WTC11 (cell line): Measurements from ENCODE around the gene DYNLT1. TPM values are rescaled to one million over a fixed set of nuclear protein-coding genes. Genes with fewer than 3 reads are reported as not detected.

Experiments
- ATAC-seq: fragments of 200-7000 bp; cut with Tn5 transposase; 2 replicates; pipeline ENCODE4 v1.10.0; 2021; ENCODE audit warnings: mild to moderate bottlenecking, moderate library complexity
- CTCF ChIA-PET: fragments of 300-600 bp; sonication (Branson Sonifier 250); formaldehyde crosslinking; loops from one replicate; lab custom pipeline; 2021; ENCODE audit warnings: antibody characterized with exemption; lab: Charles Lee
- POLR2A ChIA-PET: fragments of 350-600 bp; sonication (Branson Sonifier 250); formaldehyde crosslinking; loops from one replicate; lab custom pipeline; 2021; ENCODE audit warnings: antibody characterized with exemption; lab: Charles Lee
- DNase-seq: peaks from one replicate; pipeline ENCODE4 v3.0.0; 2021; ENCODE audit warnings: low spot score
- H3K27ac Mint-ChIP-seq: 2 replicates; pipeline ENCODE4 v1.8.0; 2021; ENCODE audit warnings: mixed read lengths
- H3K27me3 Mint-ChIP-seq: 2 replicates; pipeline ENCODE4 v1.8.0; 2021; ENCODE audit warnings: low read depth, mild to moderate bottlenecking, moderate library complexity, mixed read lengths
- H3K36me3 Mint-ChIP-seq: 2 replicates; pipeline ENCODE4 v1.8.0; 2021; ENCODE audit warnings: mixed read lengths
- H3K4me1 Mint-ChIP-seq: 2 replicates; pipeline ENCODE4 v1.8.0; 2022; ENCODE audit warnings: mixed read lengths
- H3K4me3 Mint-ChIP-seq: 2 replicates; pipeline ENCODE4 v1.8.0; 2021; ENCODE audit warnings: mild to moderate bottlenecking, moderate library complexity, mixed read lengths
- H3K9me3 Mint-ChIP-seq: 2 replicates; pipeline ENCODE4 v1.8.0; 2021; ENCODE audit warnings: mixed read lengths
- ATF2 ChIP-seq: sonication (generic); formaldehyde crosslinking; IDR thresholded peaks from 2 replicates; pipeline ENCODE4 v1.8.1; 2022; ENCODE audit warnings: low read depth, missing genetic modification reagents, borderline replicate concordance
- CTCF ChIP-seq: fragments of 200-600 bp; IDR thresholded peaks from 2 replicates; pipeline ENCODE4 v1.8.0; 2022; ENCODE audit warnings: antibody characterized with exemption
- EMX1 ChIP-seq: fragments of 250-450 bp; sonication (Bioruptor Pico); IDR thresholded peaks from 2 replicates; pipeline ENCODE4 v1.8.0; 2021; ENCODE audit warnings: mild to moderate bottlenecking
- FOXP4 ChIP-seq: sonication (generic); formaldehyde crosslinking; IDR thresholded peaks from 2 replicates; pipeline ENCODE4 v1.8.0; 2022; ENCODE audit warnings: mild to moderate bottlenecking, missing genetic modification reagents
- GABPB1 ChIP-seq: sonication (generic); formaldehyde crosslinking; IDR thresholded peaks from 2 replicates; pipeline ENCODE4 v1.8.1; 2023; ENCODE audit warnings: mild to moderate bottlenecking, missing genetic modification reagents
- GTF2I ChIP-seq: fragments of 250-450 bp; sonication (Bioruptor Pico); conservative IDR thresholded peaks from 2 replicates; pipeline ENCODE4 v1.4.0; 2021; ENCODE audit warnings: mild to moderate bottlenecking
- HMGA2 ChIP-seq: fragments of 250-450 bp; sonication (Bioruptor Pico); IDR thresholded peaks from 2 replicates; pipeline ENCODE4 v1.4.0; 2021; ENCODE audit warnings: mild to moderate bottlenecking, moderate library complexity
- JAZF1 ChIP-seq: fragments of 250-450 bp; sonication (Bioruptor Pico); IDR thresholded peaks from 2 replicates; pipeline ENCODE4 v1.9.0; 2021; ENCODE audit warnings: moderate library complexity, mild to moderate bottlenecking, inconsistent platforms
- JUN ChIP-seq: sonication (generic); formaldehyde crosslinking; IDR thresholded peaks from 2 replicates; pipeline ENCODE4 v1.8.0; 2023; ENCODE audit warnings: mild to moderate bottlenecking, missing genetic modification reagents
- KAT7 ChIP-seq: sonication (generic); formaldehyde crosslinking; IDR thresholded peaks from 2 replicates; pipeline ENCODE4 v1.8.1; 2023; ENCODE audit warnings: missing genetic modification reagents, mild to moderate bottlenecking, borderline replicate concordance
- NFATC4 ChIP-seq: fragments of 250-450 bp; sonication (Bioruptor Pico); IDR thresholded peaks from 2 replicates; pipeline ENCODE4 v1.9.0; 2021; ENCODE audit warnings: mild to moderate bottlenecking
- NFYB ChIP-seq: sonication (generic); formaldehyde crosslinking; conservative IDR thresholded peaks from 2 replicates; pipeline ENCODE4 v1.8.0; 2022; ENCODE audit warnings: low read depth, missing genetic modification reagents
- NR2C2 ChIP-seq: sonication (generic); formaldehyde crosslinking; IDR thresholded peaks from 2 replicates; pipeline ENCODE4 v1.8.0; 2022; ENCODE audit warnings: mild to moderate bottlenecking, missing genetic modification reagents
- PRDM15 ChIP-seq: sonication (generic); formaldehyde crosslinking; IDR thresholded peaks from 2 replicates; pipeline ENCODE4 v1.8.0; 2022; ENCODE audit warnings: missing genetic modification reagents
- SP1 ChIP-seq: sonication (generic); formaldehyde crosslinking; conservative IDR thresholded peaks from 2 replicates; pipeline ENCODE4 v1.8.1; 2022; ENCODE audit warnings: missing genetic modification reagents
- USF1 ChIP-seq: sonication (generic); formaldehyde crosslinking; IDR thresholded peaks from 2 replicates; pipeline ENCODE4 v1.8.0; 2022; ENCODE audit warnings: mild to moderate bottlenecking, missing genetic modification reagents
- ZNF232 ChIP-seq: sonication (generic); formaldehyde crosslinking; IDR thresholded peaks from 2 replicates; pipeline ENCODE4 v1.8.0; 2022; ENCODE audit warnings: mild to moderate bottlenecking, missing genetic modification reagents
- total RNA-seq: library from RNA; stranded (reverse); gene quantifications from 3 replicates; pipeline ENCODE4 v1.2.3, GENCODE V29; 2021
- TF ChIP-seq, protein P1 (sequence below): fragments of 250-450 bp; sonication (Bioruptor Pico); IDR thresholded peaks from 2 replicates; pipeline ENCODE4 v2.1.2; 2022; ENCODE audit warnings: mild to moderate bottlenecking, moderate library complexity
- TF ChIP-seq, protein P2 (sequence below): fragments of 250-450 bp; sonication (Bioruptor Pico); IDR thresholded peaks from 2 replicates; pipeline ENCODE4 v1.8.0; 2021; ENCODE audit warnings: mild to moderate bottlenecking
- TF ChIP-seq, protein P3 (sequence below): sonication (generic); formaldehyde crosslinking; IDR thresholded peaks from 2 replicates; pipeline ENCODE4 v1.8.0; 2022; ENCODE audit warnings: mild to moderate bottlenecking, missing genetic modification reagents

The DYNLT1 gene
- total RNA-seq, 1 experiment from 2014 or later, result 79.0 TPM

DNA sequence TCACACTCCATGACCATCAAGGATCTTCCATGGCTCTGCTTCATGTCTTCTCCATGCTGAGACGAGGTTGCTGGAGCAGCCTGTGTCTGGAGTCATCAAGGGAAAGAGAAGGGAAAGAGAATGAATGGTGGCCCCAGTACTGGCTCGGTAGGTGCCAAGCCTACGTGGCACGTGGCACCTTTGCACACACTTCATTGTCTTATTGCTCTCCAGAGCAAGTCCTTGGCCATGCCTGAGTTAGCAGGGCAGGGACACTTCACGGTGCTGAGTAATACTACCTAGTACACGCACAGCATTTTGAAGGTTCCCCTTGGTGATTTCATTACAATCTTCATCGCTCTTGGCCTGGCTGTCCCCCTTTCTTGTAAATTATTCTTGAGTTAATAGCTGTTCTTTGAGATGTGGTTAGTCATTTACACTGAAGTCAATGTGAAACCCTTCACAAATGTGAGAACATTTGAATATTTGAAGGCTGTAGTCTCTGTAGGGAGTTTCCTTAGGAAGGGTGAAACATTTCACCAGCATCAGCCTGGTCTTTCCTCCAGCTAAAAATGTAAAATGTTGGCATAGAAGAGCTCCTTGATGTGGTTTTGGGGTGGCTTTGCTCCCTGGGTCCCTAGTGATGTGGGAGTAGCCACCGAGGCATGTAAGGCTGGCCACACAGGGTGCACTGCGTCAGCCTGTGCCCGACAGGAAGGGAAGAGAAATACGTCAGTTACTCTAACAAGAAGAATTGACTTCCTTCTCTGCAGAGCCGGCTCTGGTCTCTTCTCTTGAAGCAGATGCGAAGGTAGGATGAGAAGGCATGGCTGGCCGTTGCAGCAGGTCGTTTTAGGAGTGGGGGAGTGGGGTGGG is 5.0 kb upstream of the DYNLT1 start, which contains the start of gene SYTL3:
Gene SYTL3 (plus strand): TSS at position 766 of the 855 bp plus-strand sequence. CDS start 13,215 bp downstream, outside the sequence.
- CTCF ChIA-PET, result interaction anchor here (0.6 to 2.8 kb wide), 4 partner anchors 11 to 42 kb away, joined by 3 to 14 read pairs (median 4); no protein-coding TSS in a partner anchor
- H3K4me3 Mint-ChIP-seq, result no peak within 1 kb of the TSS
- no peak for DNase-seq
- TF ChIP-seq PRDM15 (CRISPR knock-in tag) (no peak), EMX1 (CRISPR knock-in tag) (no peak), ATF2 (CRISPR knock-in tag) (no peak), NFYB (CRISPR knock-in tag) (no peak), HMGA2 (CRISPR knock-in tag) (no peak), NR2C2 (CRISPR knock-in tag) (no peak), FOXP4 (CRISPR knock-in tag) (no peak), GABPB1 (CRISPR knock-in tag) (no peak)
- no peak for ATAC-seq
- POLR2A ChIA-PET, result no interaction called here
- H3K9me3 Mint-ChIP-seq, result no peaks in the 10 kb centered on the region
- H3K36me3 Mint-ChIP-seq, result no peaks in the 10 kb centered on the region
- no peak within 1 kb of the TSS for H3K27ac Mint-ChIP-seq
- peaks cover 15% of the 10 kb centered on the region for H3K27me3 Mint-ChIP-seq
- peaks cover 15% of the 10 kb centered on the region for H3K4me1 Mint-ChIP-seq

DNA sequence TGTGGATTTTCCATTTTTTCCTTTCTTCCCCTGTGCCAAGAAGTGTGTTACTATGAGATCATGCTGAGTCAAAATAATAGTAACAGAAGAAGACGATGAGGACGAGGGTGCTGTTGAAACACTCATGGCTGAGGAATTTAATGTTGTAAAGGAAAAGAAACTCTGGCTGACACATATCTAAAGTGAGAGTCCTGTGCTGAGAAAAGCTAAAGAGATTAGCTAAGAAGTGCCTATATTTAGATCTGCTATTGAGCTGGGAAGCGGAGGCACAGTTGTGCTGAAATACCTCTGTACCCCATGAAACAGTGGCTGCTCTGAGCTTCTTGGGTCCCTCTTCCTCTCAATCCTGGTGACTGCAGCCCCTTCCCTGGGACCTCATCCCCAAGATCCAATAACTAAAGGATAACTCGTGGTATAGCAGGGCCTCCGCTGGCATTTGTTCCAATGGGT is 4.2 kb upstream of the DYNLT1 start:
- H3K4me1 Mint-ChIP-seq, result peaks cover 14% of the 10 kb centered on the region; the same call in 1 of the 2 replicates
- H3K9me3 Mint-ChIP-seq, result no peaks in the 10 kb centered on the region
- ATAC-seq (no peak), DNase-seq (no peak)
- TF ChIP-seq, protein P1, sequence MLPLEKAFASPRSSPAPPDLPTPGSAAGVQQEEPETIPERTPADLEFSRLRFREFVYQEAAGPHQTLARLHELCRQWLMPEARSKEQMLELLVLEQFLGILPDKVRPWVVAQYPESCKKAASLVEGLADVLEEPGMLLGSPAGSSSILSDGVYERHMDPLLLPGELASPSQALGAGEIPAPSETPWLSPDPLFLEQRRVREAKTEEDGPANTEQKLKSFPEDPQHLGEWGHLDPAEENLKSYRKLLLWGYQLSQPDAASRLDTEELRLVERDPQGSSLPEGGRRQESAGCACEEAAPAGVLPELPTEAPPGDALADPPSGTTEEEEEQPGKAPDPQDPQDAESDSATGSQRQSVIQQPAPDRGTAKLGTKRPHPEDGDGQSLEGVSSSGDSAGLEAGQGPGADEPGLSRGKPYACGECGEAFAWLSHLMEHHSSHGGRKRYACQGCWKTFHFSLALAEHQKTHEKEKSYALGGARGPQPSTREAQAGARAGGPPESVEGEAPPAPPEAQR (CRISPR knock-in tag), result no peak
- TF ChIP-seq, protein P2, sequence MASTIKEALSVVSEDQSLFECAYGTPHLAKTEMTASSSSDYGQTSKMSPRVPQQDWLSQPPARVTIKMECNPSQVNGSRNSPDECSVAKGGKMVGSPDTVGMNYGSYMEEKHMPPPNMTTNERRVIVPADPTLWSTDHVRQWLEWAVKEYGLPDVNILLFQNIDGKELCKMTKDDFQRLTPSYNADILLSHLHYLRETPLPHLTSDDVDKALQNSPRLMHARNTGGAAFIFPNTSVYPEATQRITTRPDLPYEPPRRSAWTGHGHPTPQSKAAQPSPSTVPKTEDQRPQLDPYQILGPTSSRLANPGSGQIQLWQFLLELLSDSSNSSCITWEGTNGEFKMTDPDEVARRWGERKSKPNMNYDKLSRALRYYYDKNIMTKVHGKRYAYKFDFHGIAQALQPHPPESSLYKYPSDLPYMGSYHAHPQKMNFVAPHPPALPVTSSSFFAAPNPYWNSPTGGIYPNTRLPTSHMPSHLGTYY, result no peak
- TF ChIP-seq, protein P3, sequence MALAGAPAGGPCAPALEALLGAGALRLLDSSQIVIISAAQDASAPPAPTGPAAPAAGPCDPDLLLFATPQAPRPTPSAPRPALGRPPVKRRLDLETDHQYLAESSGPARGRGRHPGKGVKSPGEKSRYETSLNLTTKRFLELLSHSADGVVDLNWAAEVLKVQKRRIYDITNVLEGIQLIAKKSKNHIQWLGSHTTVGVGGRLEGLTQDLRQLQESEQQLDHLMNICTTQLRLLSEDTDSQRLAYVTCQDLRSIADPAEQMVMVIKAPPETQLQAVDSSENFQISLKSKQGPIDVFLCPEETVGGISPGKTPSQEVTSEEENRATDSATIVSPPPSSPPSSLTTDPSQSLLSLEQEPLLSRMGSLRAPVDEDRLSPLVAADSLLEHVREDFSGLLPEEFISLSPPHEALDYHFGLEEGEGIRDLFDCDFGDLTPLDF (CRISPR knock-in tag), result no peak
- TF ChIP-seq JUN (CRISPR knock-in tag), result no peak
- TF ChIP-seq EMX1 (CRISPR knock-in tag), result no peak
- no peak for TF ChIP-seq CTCF
- TF ChIP-seq USF1 (CRISPR knock-in tag), result no peak
- no peak for TF ChIP-seq KAT7 (CRISPR knock-in tag)
- TF ChIP-seq NFATC4 (CRISPR knock-in tag), result no peak
- no peak for TF ChIP-seq JAZF1 (CRISPR knock-in tag)
- TF ChIP-seq GTF2I (CRISPR knock-in tag), result no peak
- no peak for TF ChIP-seq SP1 (CRISPR knock-in tag)
- TF ChIP-seq ZNF232 (CRISPR knock-in tag), result no peak
- no peak overlapping the region for H3K4me3 Mint-ChIP-seq
- H3K27me3 Mint-ChIP-seq, result peaks cover 15% of the 10 kb centered on the region
- no peaks in the 10 kb centered on the region for H3K36me3 Mint-ChIP-seq
- CTCF ChIA-PET, result interaction anchor here (0.6 to 1.1 kb wide), 2 partner anchors 12 to 13 kb away, joined by 3 read pairs; no protein-coding TSS in a partner anchor
- POLR2A ChIA-PET, result no interaction called here
- no peak overlapping the region for H3K27ac Mint-ChIP-seq
